ENCODE measurements around the gene WDR86.

DNA sequence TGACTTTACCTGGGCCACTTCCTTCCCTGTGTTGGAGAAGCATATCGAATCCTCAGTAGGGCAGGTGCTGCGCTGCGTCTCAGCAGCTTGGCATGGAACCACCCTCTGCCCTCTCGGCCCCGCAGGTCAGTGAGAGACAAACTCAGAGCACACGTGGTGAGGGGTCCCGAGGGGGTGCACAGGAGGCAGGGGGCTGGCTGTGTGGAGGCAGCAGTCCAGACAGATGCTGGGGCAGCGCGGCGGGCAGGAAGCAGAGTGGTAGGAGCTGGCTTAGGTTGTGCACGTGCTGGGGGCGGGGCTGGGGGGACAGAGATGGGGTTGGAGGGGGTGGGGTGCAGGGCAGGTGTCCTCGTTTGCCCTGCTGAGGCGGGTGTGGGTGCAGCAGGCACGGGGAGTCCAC, 35.1 kb downstream of the WDR86 start:
- TF ChIP-seq POLR2A (IDR thresholded peaks at IDR 0.05; ENCODE audit: low read length) (no peak), GATA1 (IDR thresholded peaks at IDR 0.05; ENCODE audit: low read depth, low read length) (no peak)

Measured in erythroblast (primary cell).